NCI-H128 (cell line): ENCODE measurements around the gene NDRG4.
A peak's percentile ranks its signal among the peaks of the same experiment; 100 is the strongest.

Source experiments
- DNase-seq: peaks from one replicate; lab custom pipeline; 2025; ENCODE audit not compliant: unreplicated experiment; lab: John Stamatoyannopoulos, UW

The NDRG4 gene

DNA sequence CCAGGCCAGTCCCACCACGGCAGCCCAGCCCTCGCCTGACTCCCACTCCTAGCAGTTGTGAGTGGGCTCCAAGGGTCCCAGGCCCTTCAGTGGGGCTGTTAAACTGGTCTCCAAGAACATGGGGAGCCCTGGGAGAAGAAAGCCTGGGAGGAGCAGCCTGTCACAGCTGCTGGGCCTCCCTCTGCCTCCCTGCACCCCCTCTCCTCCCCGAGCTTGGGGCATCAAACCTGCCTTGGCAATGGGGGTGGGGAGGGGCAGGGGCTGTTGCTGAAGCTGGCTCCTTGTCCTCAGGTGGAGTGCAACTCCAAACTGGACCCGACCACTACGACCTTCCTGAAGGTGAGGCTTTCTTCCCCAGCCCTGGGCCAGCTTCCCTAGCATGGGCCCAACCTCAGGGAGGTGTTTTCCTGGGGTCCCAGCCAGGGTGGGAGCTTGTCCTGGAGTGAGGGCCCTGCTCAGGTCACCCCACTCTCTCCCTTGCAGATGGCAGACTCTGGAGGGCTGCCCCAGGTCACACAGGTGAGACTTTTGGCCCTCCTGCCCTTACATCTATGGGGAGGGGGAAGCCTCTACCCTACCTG is 8.8 kb downstream of the NDRG4 start:
- no peak for DNase-seq

DNA sequence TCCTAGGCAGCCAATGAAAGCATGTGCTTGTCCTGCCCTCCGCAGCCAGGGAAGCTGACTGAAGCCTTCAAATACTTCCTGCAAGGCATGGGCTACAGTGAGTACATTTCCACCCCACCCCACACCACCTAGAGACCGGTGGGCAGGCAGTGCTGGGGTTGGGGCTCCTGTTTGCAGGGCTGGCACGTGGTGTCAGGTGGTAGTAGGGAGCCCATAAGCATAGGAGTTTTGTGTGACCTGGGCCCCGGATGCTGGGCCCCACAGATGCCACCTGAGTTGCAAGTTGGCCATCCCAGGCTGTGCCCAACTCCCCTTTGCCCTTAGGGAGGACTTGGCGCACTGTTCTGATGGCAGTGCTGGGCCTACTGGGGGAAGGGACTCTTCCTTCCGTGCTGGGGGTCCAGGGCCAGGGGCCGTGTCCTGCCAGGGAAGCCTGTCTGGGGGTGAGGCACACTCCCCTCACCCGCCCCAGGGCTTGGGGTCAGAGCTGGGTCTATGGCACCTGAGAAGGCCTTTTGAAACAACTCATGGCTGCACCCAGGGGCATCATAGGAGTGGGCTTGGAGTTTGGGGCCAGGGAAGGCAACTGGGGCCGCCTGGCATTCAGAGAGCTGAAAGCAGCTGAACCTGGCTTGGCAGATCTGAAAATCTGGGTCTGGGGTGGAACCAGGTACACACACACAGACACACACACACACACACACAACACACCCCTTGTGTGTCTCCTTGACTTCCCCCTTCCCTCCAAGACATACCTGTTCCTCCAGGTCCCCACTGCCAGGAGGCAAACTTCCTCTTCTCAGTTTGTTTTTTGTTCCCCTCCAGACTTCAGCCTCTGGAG is 9.5 kb downstream of the NDRG4 start:
- DNase-seq: no peak

- no peak for DNase-seq
These were observed 10.3 kb downstream of the NDRG4 start for GRCh38 chr16:58510097-58510775.

DNA sequence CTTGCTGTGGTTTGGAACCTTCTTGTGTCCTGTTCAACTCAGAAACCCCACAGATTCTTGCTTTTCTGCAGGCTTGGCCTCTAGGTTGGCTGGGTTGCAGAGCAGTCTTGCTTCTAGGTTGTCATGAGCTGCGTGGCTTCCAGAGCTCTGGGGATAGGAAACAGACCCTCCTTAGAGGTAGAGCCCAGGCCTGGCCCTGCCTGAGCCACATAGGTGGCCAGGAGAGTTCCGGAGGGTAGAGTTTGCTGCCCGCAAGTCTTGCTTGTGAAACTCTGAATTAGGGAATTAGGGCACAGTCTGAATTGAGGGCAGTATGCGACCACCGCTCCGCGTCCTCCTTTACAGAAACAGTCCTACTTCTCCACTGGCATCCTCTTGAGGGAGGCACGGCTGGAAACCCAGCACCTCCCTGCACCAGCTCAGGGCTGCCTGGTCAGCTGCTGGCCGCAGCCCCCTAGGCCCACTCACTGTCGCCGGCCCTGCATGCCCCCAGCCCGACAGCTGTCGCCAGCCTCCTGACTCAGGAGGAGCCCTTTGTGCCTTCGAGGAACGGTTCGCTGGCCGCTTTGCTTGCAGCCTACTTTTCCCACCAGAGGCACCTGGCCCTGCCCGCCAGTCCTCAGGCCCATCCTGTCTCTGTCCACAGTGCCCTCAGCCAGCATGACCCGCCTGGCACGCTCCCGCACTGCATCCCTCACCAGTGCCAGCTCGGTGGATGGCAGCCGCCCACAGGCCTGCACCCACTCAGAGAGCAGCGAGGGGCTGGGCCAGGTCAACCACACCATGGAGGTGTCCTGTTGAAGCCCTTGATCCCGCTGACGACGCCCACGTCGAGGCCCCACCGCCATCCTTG is 11.1 kb downstream of the NDRG4 start:
- DNase-seq: no peak

DNA sequence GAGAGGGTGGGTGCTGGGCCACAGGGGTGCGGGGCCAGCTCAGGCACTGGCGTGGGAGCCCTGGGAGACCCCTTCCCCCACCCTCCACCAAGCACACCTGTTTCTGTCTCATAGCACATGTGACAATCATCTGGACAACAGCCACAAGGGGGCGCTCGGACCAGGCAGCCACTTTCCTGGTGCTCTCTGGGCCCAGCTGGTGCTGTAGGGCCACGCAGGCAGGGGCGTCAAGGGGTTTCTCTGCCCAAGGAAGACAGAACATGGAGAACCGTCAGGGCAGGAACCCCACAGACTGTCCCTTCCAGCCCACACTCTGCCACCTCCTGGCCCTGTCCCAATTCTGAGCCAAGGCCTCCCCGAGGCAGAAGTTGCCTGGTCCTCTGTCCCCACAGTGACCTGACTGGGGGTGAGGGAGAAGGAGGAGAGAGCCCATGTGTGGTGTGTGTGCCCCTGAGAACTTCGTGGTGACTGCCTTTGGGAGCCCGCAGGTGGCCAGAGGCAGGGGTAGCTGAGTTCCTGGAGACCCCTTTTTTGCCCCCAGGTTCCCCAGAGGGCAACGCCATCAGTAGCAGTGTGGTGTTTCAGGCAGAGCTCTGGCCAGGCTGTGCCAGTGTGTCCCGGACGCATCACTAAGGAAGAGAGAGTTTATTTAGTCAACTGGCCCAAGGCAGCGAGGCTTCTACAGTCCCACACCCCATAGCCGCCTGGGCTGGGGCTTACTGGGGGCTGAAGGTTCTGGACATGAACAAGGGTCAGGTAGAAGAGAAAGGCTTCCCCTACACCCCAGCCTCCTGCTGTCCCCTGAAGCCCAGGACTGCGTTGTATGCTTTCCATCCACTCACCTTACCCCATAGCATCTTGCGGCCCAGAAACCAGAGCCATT is 12.2 kb downstream of the NDRG4 start:
- peak; percentile 40 for DNase-seq

GRCh38 chr16:58513874-58514273 is 13.9 kb downstream of the NDRG4 start:
- DNase-seq: no peak

DNA sequence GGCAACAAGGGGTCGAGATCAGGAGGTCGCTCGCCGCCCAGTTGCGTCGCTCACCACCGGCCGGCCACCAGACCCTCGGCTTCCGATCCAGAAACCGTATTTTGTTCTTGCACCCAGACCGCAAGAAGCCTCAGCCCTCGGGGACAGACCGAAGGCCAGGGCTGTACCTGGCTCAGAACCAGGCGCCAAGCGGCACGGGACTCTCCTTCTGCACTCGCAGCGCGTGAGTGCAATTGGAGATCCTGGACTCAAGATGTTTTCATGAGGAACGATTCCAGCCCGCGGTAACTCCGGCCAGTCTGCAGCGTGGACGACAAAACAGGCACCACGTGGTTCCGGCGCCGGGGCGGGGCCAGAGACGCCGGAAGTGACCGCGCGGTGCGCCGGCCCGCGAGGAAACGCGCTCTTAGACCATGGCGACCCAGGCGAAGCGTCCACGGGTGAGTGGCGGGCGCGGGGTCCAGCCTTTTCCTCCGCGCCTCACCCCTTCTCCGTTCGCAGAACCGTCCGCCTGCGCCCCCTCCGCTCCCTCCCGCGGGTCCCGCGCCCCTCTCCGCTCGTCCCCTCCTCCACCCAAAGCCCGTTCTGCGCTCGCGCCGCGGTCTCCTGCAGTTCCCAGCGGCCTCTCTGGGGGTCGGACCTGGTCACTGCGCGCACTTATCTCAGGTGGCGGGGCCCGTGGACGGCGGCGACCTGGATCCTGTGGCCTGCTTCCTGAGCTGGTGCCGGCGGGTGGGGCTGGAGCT is 15.4 kb downstream of the NDRG4 start, which contains the start of gene SETD6:
TSS of gene SETD6 (plus strand) at position 393 of the 746 bp plus-strand sequence. CDS start at position 414, 21 bp downstream.
- no peak for DNase-seq

GRCh38 chr16:58515871-58516767 is 16.2 kb downstream of the NDRG4 start:
- no peak for DNase-seq

DNA sequence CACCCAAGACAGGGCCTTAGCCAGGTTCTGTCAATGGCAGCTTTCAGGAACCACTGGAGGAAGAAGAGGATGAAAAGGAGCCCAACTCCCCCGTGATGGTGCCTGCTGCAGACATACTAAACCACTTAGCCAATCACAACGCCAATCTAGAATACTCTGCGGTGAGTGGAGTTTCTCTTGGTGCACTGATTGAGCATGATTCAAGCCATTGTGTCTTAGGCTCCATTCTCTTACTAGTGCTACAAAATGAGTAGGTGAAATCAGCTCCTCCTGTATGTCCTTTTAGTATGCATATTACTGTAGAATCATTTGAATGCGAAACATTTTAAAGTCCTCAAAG is 16.8 kb downstream of the NDRG4 start:
- no peak for DNase-seq

DNA sequence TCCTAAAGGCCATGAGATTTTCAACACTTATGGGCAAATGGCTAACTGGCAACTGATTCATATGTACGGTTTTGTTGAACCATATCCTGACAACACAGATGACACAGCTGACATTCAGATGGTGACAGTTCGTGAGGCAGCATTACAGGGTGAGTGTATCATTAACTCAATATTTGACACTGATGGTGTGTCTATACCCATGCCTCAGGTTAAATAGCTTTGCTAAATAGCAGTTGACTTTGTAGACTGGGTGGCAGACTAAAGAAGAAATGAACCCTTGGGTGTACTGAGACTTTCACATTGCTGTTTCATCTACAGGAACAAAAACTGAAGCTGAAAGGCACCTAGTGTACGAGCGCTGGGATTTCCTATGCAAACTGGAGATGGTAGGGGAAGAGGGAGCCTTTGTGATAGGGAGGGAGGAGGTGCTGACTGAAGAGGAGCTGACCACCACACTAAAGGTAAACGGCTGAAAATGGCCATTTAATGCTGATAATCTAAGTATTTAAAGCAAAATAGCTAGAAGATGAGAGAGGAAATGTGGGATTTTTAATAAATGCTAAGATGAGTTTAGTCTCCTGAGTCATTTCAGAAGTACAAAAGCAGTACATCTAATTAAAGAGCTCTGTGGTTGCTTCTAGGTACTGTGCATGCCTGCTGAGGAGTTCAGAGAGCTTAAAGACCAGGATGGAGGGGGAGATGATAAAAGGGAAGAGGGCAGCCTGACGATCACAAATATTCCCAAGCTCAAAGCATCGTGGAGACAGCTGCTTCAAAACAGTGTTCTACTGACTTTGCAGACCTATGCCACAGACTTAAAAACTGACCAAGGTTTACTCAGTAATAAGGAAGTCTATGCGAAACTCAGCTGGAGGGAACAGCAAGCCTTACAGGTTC is 18.4 kb downstream of the NDRG4 start:
- DNase-seq: no peak

DNA sequence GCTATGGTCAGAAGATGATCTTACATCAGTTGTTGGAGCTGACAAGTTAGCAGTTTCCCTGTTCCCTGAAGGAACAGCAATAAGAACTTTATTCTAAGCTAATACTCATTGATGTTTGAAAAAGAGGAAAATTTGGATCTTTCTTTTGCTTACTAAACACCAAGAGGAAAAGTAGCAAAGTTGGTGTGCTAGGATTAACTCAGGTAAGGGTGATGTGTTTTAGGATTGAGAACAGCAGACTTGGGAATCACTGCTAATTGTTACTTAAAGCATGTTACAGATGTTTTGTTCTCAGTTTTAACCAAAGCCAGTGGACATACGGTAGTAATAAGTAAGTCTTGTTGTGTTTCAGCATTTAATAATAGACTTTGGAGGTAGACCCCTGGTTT is 19.0 kb downstream of the NDRG4 start:
- no peak for DNase-seq

GRCh38 chr16:58519707-58520106 is 19.8 kb downstream of the NDRG4 start:
- no peak for DNase-seq

GRCh38 chr16:58530179-58530578 is 30.2 kb downstream of the NDRG4 start:
- no peak for DNase-seq

- DNase-seq: no peak
These were observed 32.5 kb downstream of the NDRG4 start for GRCh38 chr16:58532414-58532813.

GRCh38 chr16:58533751-58534470 is 34.0 kb downstream of the NDRG4 start:
- no peak for DNase-seq

- no peak for DNase-seq
These were observed 35.2 kb downstream of the NDRG4 start for GRCh38 chr16:58535100-58535499.

GRCh38 chr16:58536278-58536677 is 36.3 kb downstream of the NDRG4 start:
- no peak for DNase-seq
